OCI-LY3 (cell line): ENCODE measurements around the gene BRF1.

ENCODE experiments used
- H2AFZ ChIP-seq: fragments of 200-600, 300-600 bp; shearing (Covaris generic); 2 replicates; pipeline ENCODE4 v1.6.0; 2014; ENCODE audit warnings: antibody characterized with exemption, low read depth, low read length
- H3K27ac ChIP-seq: fragments of 200-600, 300-600 bp; sonication (generic); 2 replicates; pipeline ENCODE4 v1.5.1; 2014; ENCODE audit warnings: mild to moderate bottlenecking, low read length, moderate library complexity, mixed read lengths
- H3K27me3 ChIP-seq: fragments of 200-600, 300-600 bp; sonication (generic); 2 replicates; pipeline ENCODE4 v1.6.1; 2014; ENCODE audit warnings: low read depth, low read length, mixed read lengths
- H3K36me3 ChIP-seq: fragments of 200-600, 300-600 bp; sonication (generic); replicated peaks from 2 replicates; pipeline ENCODE3; 2014; ENCODE audit warnings: low read depth, low read length, mixed read lengths
- H3K4me1 ChIP-seq: fragments of 300-600, 200-600 bp; sonication (generic); 2 replicates; pipeline ENCODE4 v1.6.1; 2014; ENCODE audit warnings: low read length, mixed read lengths
- H3K4me2 ChIP-seq: fragments of 200-600, 300-600 bp; sonication (generic); 2 replicates; pipeline ENCODE4 v1.6.1; 2014; ENCODE audit warnings: low read length, mixed read lengths
- H3K4me3 ChIP-seq: fragments of 300-600, 200-600 bp; sonication (generic); 2 replicates; pipeline ENCODE4 v1.5.1; 2014; ENCODE audit warnings: antibody characterized with exemption, mild to moderate bottlenecking, low read length, moderate library complexity
- H3K79me2 ChIP-seq: fragments of 300-600, 200-600 bp; shearing (Covaris generic); 2 replicates; pipeline ENCODE4 v1.6.1; 2014; ENCODE audit warnings: mild to moderate bottlenecking, low read length, mixed read lengths
- H3K9ac ChIP-seq: fragments of 300-600, 200-600 bp; shearing (Covaris generic); 2 replicates; pipeline ENCODE4 v1.6.0; 2014; ENCODE audit warnings: mild to moderate bottlenecking, low read length, moderate library complexity
- H3K9me3 ChIP-seq: fragments of 200-600, 300-600 bp; shearing (Covaris generic); 2 replicates; pipeline ENCODE4 v1.6.1; 2014; ENCODE audit warnings: low read length, mixed read lengths; ENCODE audit not compliant: insufficient read depth
- H4K20me1 ChIP-seq: fragments of 200-600, 300-600 bp; sonication (generic); 2 replicates; pipeline ENCODE4 v1.6.1; 2016; ENCODE audit warnings: low read length, mixed read lengths; ENCODE audit not compliant: insufficient read depth
- CTCF ChIP-seq: fragments of 200-600, 300-600 bp; sonication (generic); IDR thresholded peaks from 2 replicates; pipeline ENCODE4 v1.5.1; 2014; ENCODE audit warnings: antibody characterized with exemption, low read length, low read depth
- EZH2phosphoT487 ChIP-seq: fragments of 200-600 bp; shearing (Covaris generic); IDR thresholded peaks from 2 replicates; pipeline ENCODE4 v1.6.1; 2018; ENCODE audit warnings: antibody characterized with exemption, mixed run types, low read depth

The BRF1 gene

GRCh38 chr14:105312973-105313372 lies 12.2 kb upstream of the BRF1 start:
- Histone ChIP-seq H3K4me1 (peaks cover 29% of the 10 kb centered on the region), H3K27me3 (no peaks in the 10 kb centered on the region), H3K9me3 (no peaks in the 10 kb centered on the region), H3K4me2 (0 out of 2 replicates have a peak overlapping the region, but pooled peaks have one; percentile 96), H3K27ac (no peak overlapping the region), H3K4me3 (no peak overlapping the region), H3K36me3 (no peaks in the 10 kb centered on the region), H3K9ac (peak overlapping the region; percentile 68; the same call in 1 of the 2 replicates), H4K20me1 (no peaks in the 10 kb centered on the region), H2AFZ (no peak overlapping the region), H3K79me2 (peaks cover 22% of the 10 kb centered on the region)
- TF ChIP-seq EZH2phosphoT487: no peak
- no peak for TF ChIP-seq CTCF

GRCh38 chr14:105311838-105312237 lies 11.0 kb upstream of the BRF1 start:
- H3K36me3 ChIP-seq: no peaks in the 10 kb centered on the region
- no peaks in the 10 kb centered on the region for H3K9me3 ChIP-seq
- no peaks in the 10 kb centered on the region for H3K27me3 ChIP-seq
- H3K27ac ChIP-seq: no peak overlapping the region
- no peak overlapping the region for H3K9ac ChIP-seq
- H3K4me3 ChIP-seq: no peak overlapping the region
- H3K4me1 ChIP-seq: peaks cover 19% of the 10 kb centered on the region
- no peak overlapping the region for H2AFZ ChIP-seq
- H4K20me1 ChIP-seq: no peaks in the 10 kb centered on the region
- H3K4me2 ChIP-seq: no peak overlapping the region
- TF ChIP-seq EZH2phosphoT487 (no peak), CTCF (no peak)
- peaks cover 17% of the 10 kb centered on the region for H3K79me2 ChIP-seq

- H3K27ac ChIP-seq: no peak overlapping the region
Measured at GRCh38 chr14:105309371-105309770, 8.6 kb upstream of the BRF1 start.

GRCh38 chr14:105307052-105307727 lies 6.4 kb upstream of the BRF1 start:
- Histone ChIP-seq H3K27me3 (no peaks in the 10 kb centered on the region), H3K4me3 (no peak overlapping the region), H3K27ac (no peak overlapping the region), H3K36me3 (no peaks in the 10 kb centered on the region), H3K9me3 (no peaks in the 10 kb centered on the region), H3K4me1 (peaks cover 4% of the 10 kb centered on the region; the same call in 1 of the 2 replicates), H2AFZ (no peak overlapping the region), H3K9ac (no peak overlapping the region), H4K20me1 (no peaks in the 10 kb centered on the region), H3K4me2 (no peak overlapping the region), H3K79me2 (no peaks in the 10 kb centered on the region)
- TF ChIP-seq EZH2phosphoT487 (no peak), CTCF (no peak)

More at GRCh38 chr14:105309371-105309770, 8.6 kb upstream of the BRF1 start:
- H3K27me3 ChIP-seq: no peaks in the 10 kb centered on the region
- no peak overlapping the region for H3K4me2 ChIP-seq
- TF ChIP-seq CTCF (no peak), EZH2phosphoT487 (no peak)
- H2AFZ ChIP-seq: no peak overlapping the region
- peaks cover 11% of the 10 kb centered on the region for H3K4me1 ChIP-seq
- H3K79me2 ChIP-seq: no peaks in the 10 kb centered on the region
- no peaks in the 10 kb centered on the region for H3K36me3 ChIP-seq
- no peak overlapping the region for H3K9ac ChIP-seq
- H3K4me3 ChIP-seq: no peak overlapping the region
- no peaks in the 10 kb centered on the region for H3K9me3 ChIP-seq
- H4K20me1 ChIP-seq: no peaks in the 10 kb centered on the region
